Glutamatergic neuron (in vitro differentiated cells): Measurements from ENCODE around the gene XRCC6. TPM values are rescaled to one million over a fixed set of nuclear protein-coding genes. Genes with fewer than 3 reads are reported as not detected.
"Not testable (repeated sequence)": the region's sequence is repeated elsewhere in the genome, so short reads cannot be mapped to it uniquely, and the experiment has no call there.

Experiments used
- DNase-seq: peaks from one replicate; pipeline ENCODE4 v3.0.0; 2022
- H3K27ac Mint-ChIP-seq: one replicate; pipeline ENCODE4 v1.8.0; 2020; ENCODE audit warnings: mild to moderate bottlenecking, mixed read lengths, inconsistent platforms; ENCODE audit not compliant: unreplicated experiment
- H3K27me3 Mint-ChIP-seq: one replicate; pipeline ENCODE4 v1.8.0; 2020; ENCODE audit warnings: mild to moderate bottlenecking, moderate library complexity, mixed read lengths, inconsistent platforms; ENCODE audit not compliant: unreplicated experiment
- H3K36me3 Mint-ChIP-seq: one replicate; pipeline ENCODE4 v1.8.0; 2020; ENCODE audit warnings: mild to moderate bottlenecking, mixed read lengths, inconsistent platforms; ENCODE audit not compliant: unreplicated experiment
- H3K4me1 Mint-ChIP-seq: one replicate; pipeline ENCODE4 v1.8.0; 2020; ENCODE audit warnings: mild to moderate bottlenecking, low read depth, mixed read lengths, inconsistent platforms; ENCODE audit not compliant: unreplicated experiment
- H3K4me3 Mint-ChIP-seq: one replicate; pipeline ENCODE4 v1.8.0; 2020; ENCODE audit warnings: mild to moderate bottlenecking, mixed read lengths, inconsistent platforms; ENCODE audit not compliant: unreplicated experiment
- H3K9me3 Mint-ChIP-seq: one replicate; pipeline ENCODE4 v1.8.0; 2020; ENCODE audit warnings: mild to moderate bottlenecking, moderate library complexity, mixed read lengths, inconsistent platforms; ENCODE audit not compliant: unreplicated experiment
- CTCF ChIP-seq: fragments of 200-600 bp; sonication (generic); IDR thresholded peaks from one replicate; pipeline ENCODE4 v1.5.0; 2021; ENCODE audit not compliant: partially characterized antibody, unreplicated experiment
- total RNA-seq: library from RNA; stranded (reverse); fragmentation: NEBNext Ultra II Directional; extraction: Animal tissue kit (Norgen Biotek cat#: 25700); gene quantifications from one replicate; pipeline ENCODE4 v1.2.1, GENCODE V29; 2021; ENCODE audit not compliant: unreplicated experiment

Gene XRCC6
- total RNA-seq, 1 donor from 2014 or later, result 155 TPM

GRCh38 chr22:41658869-41659268 is 37.8 kb downstream of the XRCC6 start:
- Mint-ChIP-seq H3K4me1 (no peaks in the 10 kb centered on the region), H3K36me3 (no peaks in the 10 kb centered on the region), H3K9me3 (no peaks in the 10 kb centered on the region), H3K27me3 (no peaks in the 10 kb centered on the region), H3K4me3 (no peak overlapping the region), H3K27ac (no peak overlapping the region)
- no peak for DNase-seq
- TF ChIP-seq CTCF, result no peak

- no peak overlapping the region for H3K27ac Mint-ChIP-seq
- no peak overlapping the region for H3K4me3 Mint-ChIP-seq
- no peaks in the 10 kb centered on the region for H3K9me3 Mint-ChIP-seq
- H3K36me3 Mint-ChIP-seq, result no peaks in the 10 kb centered on the region
- TF ChIP-seq CTCF, result no peak
- no peaks in the 10 kb centered on the region for H3K4me1 Mint-ChIP-seq
- no peak for DNase-seq
- no peaks in the 10 kb centered on the region for H3K27me3 Mint-ChIP-seq
Observed at GRCh38 chr22:41659941-41660340, 38.8 kb downstream of the XRCC6 start.

GRCh38 chr22:41660416-41660815 is 39.3 kb downstream of the XRCC6 start:
- Mint-ChIP-seq H3K36me3 (no peaks in the 10 kb centered on the region), H3K27me3 (no peaks in the 10 kb centered on the region), H3K27ac (no peak overlapping the region), H3K4me1 (no peaks in the 10 kb centered on the region), H3K9me3 (no peaks in the 10 kb centered on the region), H3K4me3 (no peak overlapping the region)
- DNase-seq, result no peak
- no peak for TF ChIP-seq CTCF

- H3K36me3 Mint-ChIP-seq, result no peaks in the 10 kb centered on the region
- H3K9me3 Mint-ChIP-seq, result no peaks in the 10 kb centered on the region
- H3K27me3 Mint-ChIP-seq, result no peaks in the 10 kb centered on the region
- no peak overlapping the region for H3K4me3 Mint-ChIP-seq
- H3K4me1 Mint-ChIP-seq, result no peaks in the 10 kb centered on the region
- no peak overlapping the region for H3K27ac Mint-ChIP-seq
- no peak for DNase-seq
- no peak for TF ChIP-seq CTCF
Observed at GRCh38 chr22:41661088-41661487, 40.0 kb downstream of the XRCC6 start.

- DNase-seq, result no peak
- Mint-ChIP-seq H3K4me1 (no peaks in the 10 kb centered on the region), H3K27ac (no peak overlapping the region), H3K4me3 (no peak overlapping the region), H3K27me3 (no peaks in the 10 kb centered on the region), H3K36me3 (no peaks in the 10 kb centered on the region), H3K9me3 (no peaks in the 10 kb centered on the region)
- TF ChIP-seq CTCF, result no peak
Observed at GRCh38 chr22:41661713-41662112, 40.6 kb downstream of the XRCC6 start.

GRCh38 chr22:41663594-41663993 is 42.5 kb downstream of the XRCC6 start:
- not testable (repeated sequence) for H3K27me3 Mint-ChIP-seq, DNase-seq, H3K4me3 Mint-ChIP-seq, H3K9me3 Mint-ChIP-seq, H3K36me3 Mint-ChIP-seq, H3K4me1 Mint-ChIP-seq, H3K27ac Mint-ChIP-seq
